Endothelial cell of umbilical vein (primary cell): ENCODE data around the gene NOP9. TPM values are rescaled to one million over a fixed set of nuclear protein-coding genes. Genes with fewer than 3 reads are reported as not detected.

Source experiments
- BruUV-seq: library from RNA; stranded (reverse); fragments of 400-500 nt; replicated peaks from 2 replicates; lab custom pipeline; 2021; lab: Mats Ljungman, UMichigan
- CTCF ChIA-PET: fragments of 300-600, 350-600 bp; sonication (Branson Sonifier 250); formaldehyde crosslinking; loops from one replicate; lab custom pipeline; 2021; ENCODE audit warnings: antibody characterized with exemption, inconsistent platforms; lab: Charles Lee
- POLR2A ChIA-PET: fragments of 300-600, 350-600 bp; sonication (Branson Sonifier 250); formaldehyde crosslinking; loops from one replicate; lab custom pipeline; 2021; ENCODE audit warnings: antibody characterized with exemption, inconsistent platforms; lab: Charles Lee
- DNase-seq: peaks from one replicate; pipeline ENCODE4 v3.0.0-alpha.2; 2011; ENCODE audit warnings: low read depth, low spot score
- FAIRE-seq: peaks from 2 replicates; lab custom pipeline; 2011; peaks lifted over from hg19 to GRCh38; lab: Jason Lieb, UNC
- H2AFZ ChIP-seq: 2 replicates; pipeline ENCODE4 v1.6.0; 2012; ENCODE audit warnings: low read depth, low read length, control low read depth, inconsistent platforms
- H3K27ac ChIP-seq: 2 replicates; pipeline ENCODE4 v1.5.1; 2011; ENCODE audit warnings: low read depth, mild to moderate bottlenecking, control low read depth, low read length, moderate library complexity; ENCODE audit not compliant: insufficient read depth
- H3K27me3 ChIP-seq, 2 experiments: 2 replicates each; pipeline versions ENCODE4 v1.6.0 to v1.6.1; 2011; ENCODE audit warnings: low read length in 2 of 2, mixed read lengths in 1 of 2; ENCODE audit not compliant: control insufficient read depth in 2 of 2, insufficient read depth in 2 of 2
- H3K36me3 ChIP-seq, 2 experiments: 2 replicates in 1 of 2; 3 replicates in 1 of 2; pipeline ENCODE4 v1.5.1; 2011; ENCODE audit warnings: low read length in 2 of 2, mild to moderate bottlenecking in 1 of 2, moderate library complexity in 1 of 2; ENCODE audit not compliant: control insufficient read depth in 2 of 2, insufficient read depth in 2 of 2; ENCODE audit errors: extremely low read depth in 1 of 2
- H3K4me1 ChIP-seq: 3 replicates; pipeline ENCODE4 v1.5.1; 2011; ENCODE audit warnings: mild to moderate bottlenecking, low read length; ENCODE audit not compliant: control insufficient read depth, insufficient read depth; ENCODE audit errors: extremely low read depth
- H3K4me2 ChIP-seq: 2 replicates; pipeline ENCODE4 v1.6.1; 2011; ENCODE audit warnings: low read length, control low read depth, mixed read lengths; ENCODE audit not compliant: insufficient read depth
- H3K4me3 ChIP-seq, 3 experiments: fragments of 200-600 bp in 1 of 3; sonication (generic), shearing (Covaris generic) in 1 of 3; replicated peaks in 1 of 3; 2 replicates each; pipeline ENCODE4 v1.5.1; 2011 to 2016; ENCODE audit warnings: control low read depth in 3 of 3, low read length in 3 of 3, mild to moderate bottlenecking in 2 of 3, inconsistent platforms in 1 of 3, low read depth in 1 of 3, moderate library complexity in 1 of 3; ENCODE audit not compliant: insufficient read depth in 1 of 3
- H3K79me2 ChIP-seq: 2 replicates; pipeline ENCODE4 v1.6.0; 2012; ENCODE audit warnings: low read length, inconsistent platforms; ENCODE audit not compliant: control insufficient read depth, insufficient read depth
- H3K9ac ChIP-seq: replicated peaks from 2 replicates; pipeline ENCODE3; 2011; ENCODE audit warnings: low read length, control low read depth; ENCODE audit not compliant: insufficient read depth; ENCODE audit errors: extremely low read depth
- H3K9me1 ChIP-seq: replicated peaks from 3 replicates; pipeline ENCODE4 v1.6.0; 2011; ENCODE audit warnings: mild to moderate bottlenecking, low read length; ENCODE audit not compliant: control insufficient read depth, insufficient read depth; ENCODE audit errors: extremely low read depth
- H3K9me3 ChIP-seq: replicated peaks from 2 replicates; pipeline ENCODE4 v1.5.1; 2012; ENCODE audit warnings: low read length, inconsistent platforms; ENCODE audit not compliant: control insufficient read depth, insufficient read depth
- H4K20me1 ChIP-seq: replicated peaks from 2 replicates; pipeline ENCODE3; 2011; ENCODE audit warnings: mild to moderate bottlenecking, low read length; ENCODE audit not compliant: control insufficient read depth, insufficient read depth; ENCODE audit errors: extremely low read depth
- EZH2 ChIP-seq: IDR thresholded peaks from 2 replicates; pipeline ENCODE4 v1.6.1; 2012; ENCODE audit warnings: borderline replicate concordance, low read depth, mild to moderate bottlenecking, moderate library complexity, low read length, inconsistent platforms; ENCODE audit not compliant: severe bottlenecking
- FOS ChIP-seq: IDR thresholded peaks from 2 replicates; pipeline ENCODE4 v1.6.1; 2011; ENCODE audit warnings: mild to moderate bottlenecking, low read length, moderate library complexity, borderline replicate concordance; ENCODE audit not compliant: insufficient read depth
- GATA2 ChIP-seq: IDR thresholded peaks from 2 replicates; pipeline ENCODE4 v1.7.0; 2011; ENCODE audit warnings: low read depth, mild to moderate bottlenecking, moderate library complexity, mixed read lengths, low read length; ENCODE audit not compliant: insufficient read length, insufficient read depth
- JUN ChIP-seq: IDR thresholded peaks from 2 replicates; pipeline ENCODE4 v1.6.1; 2011; ENCODE audit warnings: borderline replicate concordance, low read depth; ENCODE audit not compliant: insufficient read length, insufficient read depth
- MYC ChIP-seq: IDR thresholded peaks from one replicate; pipeline ENCODE4 v1.6.1; 2011; ENCODE audit warnings: mild to moderate bottlenecking, low read depth, low read length
- POLR2A ChIP-seq: IDR thresholded peaks from 2 replicates; pipeline ENCODE4 v1.6.1; 2012; ENCODE audit warnings: low read depth, mild to moderate bottlenecking, control low read depth, low read length
- POLR2AphosphoS5 ChIP-seq: IDR thresholded peaks from 2 replicates; pipeline ENCODE4 v1.6.1; 2012; ENCODE audit warnings: low read depth, mild to moderate bottlenecking, control low read depth, low read length, moderate library complexity; ENCODE audit not compliant: insufficient read depth
- dilution Hi-C: fragments of 300-500 bp; cut with MboI; formaldehyde crosslinking; loops from one replicate; pipeline ENCODE4 v1.15.0; 2019; ENCODE audit warnings: low sequenced_read_pairs; ENCODE audit not compliant: extremely low pct_ligation_motif_present
- intact Hi-C: fragments of 100-400 bp; cut with micrococcal nuclease; formaldehyde crosslinking; loops from one replicate; pipeline ENCODE4 v1.10.0; 2022
- polyA plus RNA-seq, 4 experiments: library from polyadenylated mRNA; depleted of rRNA in 3 of 4; stranded (reverse) in 3 of 4; unstranded in 1 of 4; fragments of >200 nt; gene quantifications; 2 replicates each; pipeline versions ENCODE4 v1.2.1 to v1.2.3, GENCODE V29; 2011 to 2012; ENCODE audit warnings: missing spikeins in 1 of 4
- total RNA-seq: library from RNA; stranded (reverse); gene quantifications from 2 replicates; pipeline ENCODE4 v1.2.3, GENCODE V29; 2021
- TF ChIP-seq, protein P1 (sequence below), 2 donors: IDR thresholded peaks; 1 replicate in 1 of 2; 2 replicates in 1 of 2; pipeline ENCODE4 v1.5.1; 2011; ENCODE audit warnings: low read length in 2 of 2, mild to moderate bottlenecking in 2 of 2, moderate library complexity in 2 of 2, control low read depth in 1 of 2, inconsistent platforms in 1 of 2, low read depth in 1 of 2; ENCODE audit not compliant: insufficient read depth in 1 of 2; ENCODE audit errors: extremely low read depth in 1 of 2
- TF ChIP-seq, protein P2 (sequence below): IDR thresholded peaks from 2 replicates; pipeline ENCODE4 v1.6.1; 2011; ENCODE audit not compliant: insufficient read depth, insufficient read length

NOP9 gene
- total and polyA plus RNA-seq, 2 donors (not counting 3 experiments of a cell fraction or from before 2014, with no cell fraction given), result 16.2 to 31.0 TPM

GRCh38 chr14:24268225-24268624, 31.4 kb upstream of the NOP9 start:
- Histone ChIP-seq H3K4me3 (no peak overlapping the region), H3K9me1 (no peaks in the 10 kb centered on the region), H3K4me2 (no peak overlapping the region), H3K27ac (no peak overlapping the region), H3K9me3 (no peaks in the 10 kb centered on the region), H2AFZ (no peak overlapping the region), H3K27me3 (no peaks in the 10 kb centered on the region), H3K9ac (no peak overlapping the region), H3K4me1 (peaks cover 9% of the 10 kb centered on the region), H3K36me3 (peaks cover 2 to 21% of the 10 kb centered on the region in 2 experiments), H4K20me1 (no peaks in the 10 kb centered on the region), H3K79me2 (no peaks in the 10 kb centered on the region)
- no peak for TF ChIP-seq FOS
- TF ChIP-seq JUN, result no peak
- TF ChIP-seq EZH2, result no peak
- TF ChIP-seq, protein P1, sequence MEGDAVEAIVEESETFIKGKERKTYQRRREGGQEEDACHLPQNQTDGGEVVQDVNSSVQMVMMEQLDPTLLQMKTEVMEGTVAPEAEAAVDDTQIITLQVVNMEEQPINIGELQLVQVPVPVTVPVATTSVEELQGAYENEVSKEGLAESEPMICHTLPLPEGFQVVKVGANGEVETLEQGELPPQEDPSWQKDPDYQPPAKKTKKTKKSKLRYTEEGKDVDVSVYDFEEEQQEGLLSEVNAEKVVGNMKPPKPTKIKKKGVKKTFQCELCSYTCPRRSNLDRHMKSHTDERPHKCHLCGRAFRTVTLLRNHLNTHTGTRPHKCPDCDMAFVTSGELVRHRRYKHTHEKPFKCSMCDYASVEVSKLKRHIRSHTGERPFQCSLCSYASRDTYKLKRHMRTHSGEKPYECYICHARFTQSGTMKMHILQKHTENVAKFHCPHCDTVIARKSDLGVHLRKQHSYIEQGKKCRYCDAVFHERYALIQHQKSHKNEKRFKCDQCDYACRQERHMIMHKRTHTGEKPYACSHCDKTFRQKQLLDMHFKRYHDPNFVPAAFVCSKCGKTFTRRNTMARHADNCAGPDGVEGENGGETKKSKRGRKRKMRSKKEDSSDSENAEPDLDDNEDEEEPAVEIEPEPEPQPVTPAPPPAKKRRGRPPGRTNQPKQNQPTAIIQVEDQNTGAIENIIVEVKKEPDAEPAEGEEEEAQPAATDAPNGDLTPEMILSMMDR (IDR thresholded peaks at IDR 0.05; ENCODE audit: extremely low read depth in 1 of 2, insufficient read depth in 1 of 2, low read depth in 1 of 2, low read length in 2 of 2), result no peak
- TF ChIP-seq POLR2A, result no peak
- TF ChIP-seq POLR2AphosphoS5, result no peak
- TF ChIP-seq, protein P2, sequence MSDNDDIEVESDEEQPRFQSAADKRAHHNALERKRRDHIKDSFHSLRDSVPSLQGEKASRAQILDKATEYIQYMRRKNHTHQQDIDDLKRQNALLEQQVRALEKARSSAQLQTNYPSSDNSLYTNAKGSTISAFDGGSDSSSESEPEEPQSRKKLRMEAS, result no peak
- TF ChIP-seq GATA2, result no peak
- no peak for TF ChIP-seq MYC
- DNase-seq (no peak), FAIRE-seq (no peak)
- ChIA-PET POLR2A (no interaction called here), CTCF (interaction anchor here (1.8 kb wide), 2 partner anchors 29 to 53 kb away, joined by 5 to 7 read pairs; partner anchors contain the start of gene MDP1)
- dilution Hi-C loops (no loop called here), intact Hi-C loops (no loop called here)
- BruUV-seq, result no TSS peak
